22Rv1 (cell line): ENCODE data around the gene KIF14.

Experiments
- ZFX ChIP-seq: fragments of 450-650 bp; IDR thresholded peaks from 2 replicates; pipeline ENCODE4 v1.6.1; 2017; ENCODE audit warnings: antibody characterized with exemption, borderline replicate concordance
- TF ChIP-seq, protein P1 (sequence below): fragments of 450-650 bp; IDR thresholded peaks from 2 replicates; pipeline ENCODE4 v1.5.1; 2017; ENCODE audit warnings: mild to moderate bottlenecking

DNA sequence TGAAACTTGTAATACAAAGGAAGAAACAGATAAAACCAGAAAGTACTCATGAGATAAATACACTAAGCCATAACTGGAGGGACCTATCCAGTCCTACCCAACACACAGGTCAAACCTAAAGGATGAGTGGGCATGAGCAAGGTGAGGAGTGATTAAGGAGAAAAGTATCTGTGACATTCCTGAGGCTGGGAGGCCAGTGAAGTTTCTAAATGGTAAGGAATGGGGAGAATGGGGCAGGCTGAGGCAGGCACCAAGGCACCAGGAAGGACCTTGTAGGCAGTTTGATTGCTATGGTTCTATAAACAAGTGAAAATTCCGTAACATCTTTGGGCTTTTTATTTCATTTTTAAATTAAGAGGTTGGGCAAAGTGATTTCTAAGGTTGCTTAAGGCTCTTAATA is 38.7 kb upstream of the KIF14 start:
- TF ChIP-seq, protein P1, sequence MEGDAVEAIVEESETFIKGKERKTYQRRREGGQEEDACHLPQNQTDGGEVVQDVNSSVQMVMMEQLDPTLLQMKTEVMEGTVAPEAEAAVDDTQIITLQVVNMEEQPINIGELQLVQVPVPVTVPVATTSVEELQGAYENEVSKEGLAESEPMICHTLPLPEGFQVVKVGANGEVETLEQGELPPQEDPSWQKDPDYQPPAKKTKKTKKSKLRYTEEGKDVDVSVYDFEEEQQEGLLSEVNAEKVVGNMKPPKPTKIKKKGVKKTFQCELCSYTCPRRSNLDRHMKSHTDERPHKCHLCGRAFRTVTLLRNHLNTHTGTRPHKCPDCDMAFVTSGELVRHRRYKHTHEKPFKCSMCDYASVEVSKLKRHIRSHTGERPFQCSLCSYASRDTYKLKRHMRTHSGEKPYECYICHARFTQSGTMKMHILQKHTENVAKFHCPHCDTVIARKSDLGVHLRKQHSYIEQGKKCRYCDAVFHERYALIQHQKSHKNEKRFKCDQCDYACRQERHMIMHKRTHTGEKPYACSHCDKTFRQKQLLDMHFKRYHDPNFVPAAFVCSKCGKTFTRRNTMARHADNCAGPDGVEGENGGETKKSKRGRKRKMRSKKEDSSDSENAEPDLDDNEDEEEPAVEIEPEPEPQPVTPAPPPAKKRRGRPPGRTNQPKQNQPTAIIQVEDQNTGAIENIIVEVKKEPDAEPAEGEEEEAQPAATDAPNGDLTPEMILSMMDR: no peak
- TF ChIP-seq ZFX: no peak
